ENCODE results near the gene CTIF.

DNA sequence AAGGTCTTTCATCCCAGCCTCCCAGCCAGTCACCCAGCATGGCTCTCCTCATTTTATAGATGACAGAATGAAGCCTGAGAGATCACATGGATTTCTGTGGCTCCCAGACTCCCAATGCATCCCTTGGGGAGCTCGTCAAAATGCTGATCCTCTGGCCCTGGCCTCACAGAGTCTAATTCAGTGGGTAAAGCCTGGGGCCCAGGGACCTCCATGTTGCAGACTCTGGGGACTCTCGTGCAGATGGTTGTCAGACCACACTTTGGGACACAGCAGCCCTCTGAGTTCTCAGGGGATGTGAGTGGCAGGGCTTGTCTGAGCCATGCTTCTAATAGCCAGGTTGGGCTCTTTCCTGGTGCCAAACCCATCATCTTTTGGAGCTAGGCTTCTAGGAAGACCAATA is 97.0 kb downstream of the CTIF start:
- no peak for TF ChIP-seq POLR2A (IDR thresholded peaks at IDR 0.05; ENCODE audit: low read depth, low read length)
- TF ChIP-seq POLR2AphosphoS5 (IDR thresholded peaks at IDR 0.05; ENCODE audit: low read depth, low read length): no peak
- no peak for TF ChIP-seq TAF1 (IDR thresholded peaks at IDR 0.05; ENCODE audit: low read depth, low read length)
- no peak for TF ChIP-seq POU2F2 (IDR thresholded peaks at IDR 0.05; ENCODE audit: low read depth, low read length)
- TF ChIP-seq SPI1 (IDR thresholded peaks at IDR 0.05; ENCODE audit: low read depth, low read length): no peak
- TF ChIP-seq PAX5 (IDR thresholded peaks at IDR 0.05; ENCODE audit: insufficient read depth, low read length, severe bottlenecking): no peak

All from GM12891 (cell line).